KOPT-K1 (cell line): ENCODE measurements around the gene PHOSPHO1.

ENCODE experiments used
- H3K27ac ChIP-seq: fragments of 200-600 bp; sonication (generic); 2 replicates; pipeline ENCODE4 v1.5.1; 2016; ENCODE audit warnings: antibody characterized with exemption, mild to moderate bottlenecking, low read depth, low read length; ENCODE audit not compliant: poor library complexity, severe bottlenecking
- H3K36me3 ChIP-seq: fragments of 200-600 bp; sonication (generic); 2 replicates; pipeline ENCODE4 v1.5.1; 2017; ENCODE audit warnings: antibody characterized with exemption, mild to moderate bottlenecking, low read length, moderate library complexity; ENCODE audit not compliant: insufficient read depth
- H3K9me3 ChIP-seq: fragments of 200-600 bp; sonication (generic); 2 replicates; pipeline ENCODE4 v1.5.1; 2017; ENCODE audit warnings: antibody characterized with exemption, low read length, mild to moderate bottlenecking; ENCODE audit not compliant: insufficient read depth, poor library complexity, severe bottlenecking

PHOSPHO1 gene

GRCh38 chr17:49216482-49216881, 14.1 kb downstream of the PHOSPHO1 start:
- Histone ChIP-seq H3K27ac (peak overlapping the region; percentile 33), H3K36me3 (peaks cover 33% of the 10 kb centered on the region), H3K9me3 (no peaks in the 10 kb centered on the region)

GRCh38 chr17:49214676-49215360, 15.8 kb downstream of the PHOSPHO1 start:
- no peaks in the 10 kb centered on the region for H3K9me3 ChIP-seq
- no peak overlapping the region for H3K27ac ChIP-seq
- peaks cover 24% of the 10 kb centered on the region for H3K36me3 ChIP-seq

- Histone ChIP-seq H3K36me3 (peaks cover 22% of the 10 kb centered on the region; the same call in 1 of the 2 replicates), H3K27ac (peak overlapping the region; percentile 2), H3K9me3 (no peaks in the 10 kb centered on the region)
These were observed 16.7 kb downstream of the PHOSPHO1 start for GRCh38 chr17:49213847-49214246.

GRCh38 chr17:49213399-49213798, 17.2 kb downstream of the PHOSPHO1 start:
- Histone ChIP-seq H3K9me3 (no peaks in the 10 kb centered on the region), H3K27ac (peak overlapping the region; percentile 2), H3K36me3 (peaks cover 22% of the 10 kb centered on the region; the same call in 1 of the 2 replicates)

- H3K27ac ChIP-seq, result peak within 1 kb of the TSS; percentile 84
- no peaks in the 10 kb centered on the region for H3K9me3 ChIP-seq
- peaks cover 11% of the 10 kb centered on the region; the same call in 1 of the 2 replicates for H3K36me3 ChIP-seq
These were observed 20.2 kb downstream of the PHOSPHO1 start, which contains the start of the genes ABI3 and GNGT2 for GRCh38 chr17:49210158-49211029. Gene ABI3 (plus strand): TSS chr17:49210707. CDS start chr17:49210725, 18 bp downstream. Gene GNGT2 (minus strand): TSS chr17:49210574. CDS start chr17:49207422, 3,152 bp downstream.

GRCh38 chr17:49209061-49209571, 21.5 kb downstream of the PHOSPHO1 start:
- Histone ChIP-seq H3K9me3 (no peaks in the 10 kb centered on the region), H3K27ac (peak overlapping the region; percentile 84), H3K36me3 (peaks cover 11% of the 10 kb centered on the region; the same call in 1 of the 2 replicates)

- Histone ChIP-seq H3K36me3 (no peaks in the 10 kb centered on the region), H3K27ac (no peak overlapping the region), H3K9me3 (no peaks in the 10 kb centered on the region)
These were observed 26.1 kb downstream of the PHOSPHO1 start for GRCh38 chr17:49204516-49204915.

GRCh38 chr17:49203796-49204195, 26.8 kb downstream of the PHOSPHO1 start:
- no peak overlapping the region for H3K27ac ChIP-seq
- H3K36me3 ChIP-seq, result no peaks in the 10 kb centered on the region
- no peaks in the 10 kb centered on the region for H3K9me3 ChIP-seq

- Histone ChIP-seq H3K36me3 (no peaks in the 10 kb centered on the region), H3K27ac (no peak overlapping the region)
These were observed 29.1 kb downstream of the PHOSPHO1 start for GRCh38 chr17:49201481-49201927.

GRCh38 chr17:49200423-49201083, 30.0 kb downstream of the PHOSPHO1 start:
- Histone ChIP-seq H3K27ac (no peak overlapping the region), H3K9me3 (no peaks in the 10 kb centered on the region), H3K36me3 (no peaks in the 10 kb centered on the region)

More at GRCh38 chr17:49201481-49201927, 29.1 kb downstream of the PHOSPHO1 start:
- H3K9me3 ChIP-seq, result no peaks in the 10 kb centered on the region

GRCh38 chr17:49198211-49198610, 32.4 kb downstream of the PHOSPHO1 start:
- H3K9me3 ChIP-seq, result no peaks in the 10 kb centered on the region
- H3K36me3 ChIP-seq, result no peaks in the 10 kb centered on the region
- no peak overlapping the region for H3K27ac ChIP-seq

- no peaks in the 10 kb centered on the region for H3K36me3 ChIP-seq
- no peak overlapping the region for H3K27ac ChIP-seq
- H3K9me3 ChIP-seq, result no peaks in the 10 kb centered on the region
These were observed 33.1 kb downstream of the PHOSPHO1 start for GRCh38 chr17:49197346-49197998.

- Histone ChIP-seq H3K36me3 (no peaks in the 10 kb centered on the region), H3K27ac (no peak overlapping the region), H3K9me3 (no peaks in the 10 kb centered on the region)
These were observed 34.1 kb downstream of the PHOSPHO1 start for GRCh38 chr17:49196520-49196919.

- no peaks in the 10 kb centered on the region for H3K9me3 ChIP-seq
- H3K36me3 ChIP-seq, result no peaks in the 10 kb centered on the region
- no peak overlapping the region for H3K27ac ChIP-seq
These were observed 34.8 kb downstream of the PHOSPHO1 start for GRCh38 chr17:49195751-49196150.
